NCI-H187 (cell line): ENCODE measurements around the gene LPAR5.

ENCODE experiments used
- DNase-seq, 2 experiments: peaks; one replicate each; lab custom pipeline; 2025; lab: John Stamatoyannopoulos, UW

The LPAR5 gene

GRCh38 chr12:6638305-6638704 lies 2.5 kb upstream of the LPAR5 start:
- no peak for DNase-seq

- DNase-seq: no peak
Measured at GRCh38 chr12:6635375-6635855, 344 bp downstream of the LPAR5 start.

GRCh38 chr12:6632026-6632983 lies 3.5 kb downstream of the LPAR5 start:
- no peak for DNase-seq

DNA sequence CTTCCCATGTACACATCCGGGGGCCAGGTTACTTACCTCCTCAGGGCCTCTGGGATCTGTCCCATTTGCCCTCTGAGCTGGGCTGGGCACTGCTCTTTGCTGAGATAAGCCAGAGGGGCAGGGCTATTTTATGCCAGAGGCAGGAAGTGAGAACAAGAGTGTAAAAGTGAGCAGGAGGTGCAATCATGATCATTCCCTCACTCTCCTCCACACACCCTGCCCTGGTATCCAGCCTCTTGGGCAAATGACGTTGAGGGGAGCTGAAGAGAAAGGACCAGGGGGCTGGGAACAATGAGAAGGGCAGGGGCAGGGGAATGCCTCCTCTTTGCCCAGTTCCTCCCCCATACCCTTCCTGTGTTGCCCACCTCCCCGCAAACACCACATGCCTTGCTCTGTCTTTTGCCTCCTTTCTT lies 4.2 kb downstream of the LPAR5 start:
- DNase-seq: no peak

DNA sequence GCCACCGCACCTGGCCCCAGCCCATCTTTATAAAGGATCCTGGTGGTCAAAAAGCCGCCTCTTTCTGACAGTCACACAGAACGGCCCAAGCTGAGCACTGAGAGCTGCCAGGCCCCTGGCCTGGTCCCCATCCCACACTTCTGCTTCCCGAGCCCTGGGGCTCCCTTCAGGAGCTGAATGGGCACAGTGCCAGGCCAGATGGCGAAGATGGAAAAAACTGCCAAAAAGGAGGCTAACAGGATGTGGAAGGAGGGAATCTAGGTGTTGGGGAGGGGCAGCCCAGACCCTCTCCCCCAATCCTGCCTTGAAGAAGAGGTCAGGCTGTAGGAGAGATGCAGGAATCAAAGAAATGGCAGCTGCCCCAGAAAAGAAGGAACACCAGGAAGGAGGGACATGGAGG lies 5.0 kb downstream of the LPAR5 start:
- no peak for DNase-seq

- no peak for DNase-seq
Measured at GRCh38 chr12:6627616-6628015, 8.1 kb downstream of the LPAR5 start.

GRCh38 chr12:6626654-6627283 lies 9.0 kb downstream of the LPAR5 start:
- DNase-seq: no peak

- no peak for DNase-seq
Measured at GRCh38 chr12:6620885-6621274, 14.9 kb downstream of the LPAR5 start.

DNA sequence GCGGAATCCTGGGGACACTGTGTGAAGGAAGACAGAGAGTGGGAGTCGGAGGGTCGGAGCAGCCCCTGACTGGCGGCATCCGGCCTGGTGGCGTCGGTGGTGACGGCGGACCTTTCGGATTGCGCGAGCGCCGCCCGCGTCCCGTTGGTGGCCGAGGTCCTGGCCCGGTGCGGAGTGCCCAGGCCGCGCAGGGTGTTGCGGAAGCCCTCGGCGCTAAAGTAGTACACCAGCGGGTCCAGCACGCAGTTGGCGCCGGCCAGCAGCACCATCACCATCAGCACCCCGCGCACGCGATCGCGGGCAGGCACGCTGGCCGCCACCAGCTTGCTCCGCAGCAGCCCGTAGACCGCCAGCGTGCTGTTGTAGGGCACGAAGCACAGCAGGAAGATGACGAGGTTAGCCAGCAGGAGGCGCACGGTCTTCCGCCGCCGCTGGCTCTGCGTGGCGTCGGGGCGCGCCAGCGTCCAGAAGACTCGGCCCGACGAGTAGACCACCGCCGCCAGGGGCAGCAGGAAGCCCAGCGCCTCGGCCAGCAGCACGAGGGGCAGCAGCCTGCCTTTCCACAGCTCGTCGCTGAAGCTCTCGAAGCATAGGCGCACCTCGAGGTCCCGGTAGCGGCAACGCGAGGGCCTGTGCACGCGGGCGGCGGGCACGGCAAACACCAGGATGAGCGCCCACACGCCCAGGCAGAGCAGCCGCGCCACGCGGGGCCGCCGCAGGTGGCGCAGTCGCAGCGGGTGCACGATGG lies 15.4 kb downstream of the LPAR5 start:
- DNase-seq: no peak

DNA sequence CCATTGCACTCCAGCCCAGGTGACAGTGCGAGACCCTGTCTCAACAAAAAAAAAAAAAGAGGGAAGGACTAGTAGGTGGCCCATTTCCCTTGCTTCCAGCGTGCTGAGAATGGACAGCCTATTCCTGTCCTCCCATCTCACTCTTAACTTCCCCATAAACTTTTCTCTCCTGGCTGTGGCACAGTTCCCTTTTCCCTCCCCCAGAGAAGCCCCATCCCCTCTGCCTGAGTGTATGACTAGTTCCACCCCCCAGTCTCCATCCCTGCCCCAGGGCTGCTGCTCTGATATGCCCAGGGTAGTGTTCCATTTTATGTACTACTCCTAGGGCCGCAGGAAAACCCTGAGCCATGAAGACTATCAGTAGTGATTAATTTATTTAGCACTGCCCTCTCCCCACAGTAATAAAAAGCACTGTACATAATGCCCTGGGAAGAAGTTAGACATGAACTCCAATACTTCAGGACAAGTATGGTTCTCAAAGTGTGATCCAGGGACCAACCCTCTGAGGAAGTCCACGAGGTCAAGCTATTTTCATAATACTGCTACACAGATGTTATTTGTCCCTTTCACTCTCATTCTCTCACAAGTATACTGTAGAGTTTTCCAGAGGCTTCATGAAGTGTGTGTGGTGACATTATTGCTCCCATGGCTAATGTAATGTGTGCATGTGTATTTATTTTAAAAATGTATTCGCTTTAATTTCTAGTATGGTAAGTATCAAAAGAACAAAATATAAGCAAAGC lies 17.1 kb downstream of the LPAR5 start:
- DNase-seq: no peak

- DNase-seq: no peak
Measured at GRCh38 chr12:6615802-6616201, 20.0 kb downstream of the LPAR5 start.

DNA sequence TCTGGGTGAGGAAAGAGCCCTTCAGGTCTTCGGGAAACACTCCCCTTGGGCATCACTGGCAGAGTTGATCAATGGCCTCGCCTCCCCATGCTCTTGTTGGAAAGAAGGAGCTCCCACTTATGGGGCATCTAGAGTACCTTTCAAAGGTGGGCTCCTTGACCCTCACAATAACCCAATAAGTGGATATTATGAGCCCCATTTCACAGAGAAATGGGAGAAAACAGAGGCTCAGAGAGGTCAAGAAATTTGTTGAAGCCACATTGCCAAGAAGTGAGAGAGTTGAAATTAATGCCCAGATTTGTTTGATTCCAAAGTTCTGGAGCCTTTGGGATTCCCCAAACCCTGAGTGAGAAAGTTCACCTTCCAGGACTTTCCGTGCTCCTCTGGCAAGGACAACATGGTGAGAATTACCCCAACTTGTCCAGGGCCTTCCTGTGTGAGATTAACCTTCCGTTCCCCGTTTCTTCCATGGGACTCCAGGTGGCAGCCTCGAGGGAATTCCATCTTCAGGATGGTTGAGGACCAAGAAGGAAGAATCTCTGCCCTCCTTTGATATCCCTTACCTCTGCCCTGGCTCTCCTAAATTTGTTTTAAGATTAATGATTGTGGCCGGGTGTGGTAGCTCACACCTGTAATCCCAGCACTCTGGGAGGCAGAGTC lies 21.1 kb downstream of the LPAR5 start:
- no peak for DNase-seq

DNA sequence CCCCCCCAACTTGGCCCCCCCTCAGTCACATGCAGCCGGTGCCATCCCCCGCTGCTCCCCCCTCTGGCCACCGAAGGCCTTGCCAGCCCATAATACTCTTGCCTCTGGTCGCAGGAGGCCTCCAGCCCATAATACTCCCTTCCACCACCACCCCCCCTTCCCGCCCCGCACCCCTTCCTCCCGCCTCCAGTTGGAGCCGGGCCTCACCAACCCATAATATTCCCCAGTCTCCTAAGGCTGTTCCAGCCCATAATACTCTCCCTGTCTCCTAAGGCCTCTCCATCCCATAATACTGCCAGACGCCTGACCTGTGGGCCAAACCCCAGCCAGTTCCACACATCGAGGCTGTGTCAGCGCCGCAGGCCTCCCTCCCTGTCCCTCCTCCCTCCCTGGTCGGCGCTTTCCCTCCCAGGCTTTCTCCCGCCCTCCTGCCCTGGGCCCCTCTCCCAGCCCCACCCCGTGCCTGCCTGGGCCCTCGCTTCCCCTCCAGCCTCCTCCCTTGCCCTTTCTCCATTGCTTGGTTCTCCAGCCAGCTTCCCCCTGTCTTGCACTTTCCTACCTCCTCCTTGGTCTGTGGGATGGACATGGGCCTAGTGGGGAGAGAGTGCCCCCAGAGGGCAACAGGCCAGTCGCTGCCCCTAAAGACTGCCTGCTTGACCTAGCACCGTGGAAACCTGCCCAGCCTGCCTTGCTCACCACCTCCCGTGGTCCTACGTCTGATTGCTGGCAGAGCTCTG lies 21.8 kb downstream of the LPAR5 start:
- DNase-seq: peak; percentile 92 to 93

DNA sequence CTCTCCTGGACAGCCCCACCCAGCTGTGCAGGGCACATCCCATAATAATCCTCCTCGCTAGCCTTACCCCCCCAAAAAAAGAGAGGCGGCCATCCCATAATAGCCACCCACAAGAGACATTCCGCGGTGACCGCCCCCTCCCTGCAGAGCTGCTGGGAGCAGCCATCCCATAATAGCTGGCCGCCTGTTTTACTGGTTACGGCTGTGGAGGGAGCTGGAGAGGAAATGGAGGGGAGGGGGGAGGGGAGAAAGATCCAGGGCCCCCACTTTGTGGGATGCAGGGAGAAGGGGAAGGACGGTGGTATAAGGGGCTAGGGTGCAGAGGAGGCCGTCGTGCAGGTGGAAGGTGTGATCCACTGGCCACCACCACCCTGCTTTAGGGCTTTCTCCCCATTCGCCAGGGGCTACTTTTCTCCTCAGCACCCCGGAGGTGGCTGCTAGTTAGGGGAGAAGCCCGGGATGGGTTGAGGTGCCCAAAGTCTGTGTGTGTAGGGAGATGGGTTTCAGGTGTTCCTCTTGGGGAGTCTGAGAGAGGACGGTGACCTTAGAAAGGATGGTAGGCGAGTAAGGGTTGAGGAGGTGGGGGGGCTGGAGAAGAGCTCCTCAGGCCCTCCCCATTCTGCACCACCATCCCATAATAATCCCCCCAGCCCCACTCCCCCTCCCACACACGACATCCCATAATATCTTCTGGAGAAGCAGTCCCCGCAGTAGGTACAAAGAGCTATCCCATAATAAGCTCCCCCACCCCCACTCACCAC lies 22.6 kb downstream of the LPAR5 start:
- peak; percentile 89 to 93 for DNase-seq

- DNase-seq: no peak
Measured at GRCh38 chr12:6612652-6613014, 23.1 kb downstream of the LPAR5 start.

- DNase-seq: no peak
Measured at GRCh38 chr12:6612247-6612646, 23.5 kb downstream of the LPAR5 start.

DNA sequence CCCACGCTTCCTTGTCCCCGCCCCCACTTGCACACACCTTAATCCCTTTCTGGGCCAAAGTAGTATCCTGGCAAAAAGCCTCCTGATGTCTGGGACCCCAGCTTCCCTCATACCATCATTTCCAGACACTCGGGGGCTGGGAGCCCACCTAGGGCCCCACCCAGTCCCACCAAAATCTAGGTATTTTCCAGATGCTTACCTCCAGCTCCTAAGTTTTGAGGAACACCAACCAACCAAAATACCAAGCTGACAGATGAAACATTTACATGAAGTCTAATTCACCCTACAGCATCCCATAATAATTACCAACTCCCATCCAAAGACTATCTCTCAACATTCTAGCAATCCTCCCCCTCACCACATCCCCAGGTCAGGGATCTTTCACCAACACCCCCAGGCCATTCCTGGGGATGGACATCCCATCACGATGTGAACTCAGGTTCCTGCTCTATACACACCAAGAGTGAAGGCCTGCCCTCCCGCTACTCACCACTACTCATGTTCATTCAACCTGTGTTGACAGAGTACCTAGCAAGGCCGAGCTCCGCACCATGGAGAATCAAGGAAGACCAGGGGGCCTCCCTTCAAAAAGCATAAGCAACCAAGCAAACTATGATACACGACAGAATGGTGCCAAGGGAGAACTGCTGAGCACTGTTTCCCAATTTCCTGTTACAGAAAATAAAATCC lies 27.0 kb downstream of the LPAR5 start:
- no peak for DNase-seq

DNA sequence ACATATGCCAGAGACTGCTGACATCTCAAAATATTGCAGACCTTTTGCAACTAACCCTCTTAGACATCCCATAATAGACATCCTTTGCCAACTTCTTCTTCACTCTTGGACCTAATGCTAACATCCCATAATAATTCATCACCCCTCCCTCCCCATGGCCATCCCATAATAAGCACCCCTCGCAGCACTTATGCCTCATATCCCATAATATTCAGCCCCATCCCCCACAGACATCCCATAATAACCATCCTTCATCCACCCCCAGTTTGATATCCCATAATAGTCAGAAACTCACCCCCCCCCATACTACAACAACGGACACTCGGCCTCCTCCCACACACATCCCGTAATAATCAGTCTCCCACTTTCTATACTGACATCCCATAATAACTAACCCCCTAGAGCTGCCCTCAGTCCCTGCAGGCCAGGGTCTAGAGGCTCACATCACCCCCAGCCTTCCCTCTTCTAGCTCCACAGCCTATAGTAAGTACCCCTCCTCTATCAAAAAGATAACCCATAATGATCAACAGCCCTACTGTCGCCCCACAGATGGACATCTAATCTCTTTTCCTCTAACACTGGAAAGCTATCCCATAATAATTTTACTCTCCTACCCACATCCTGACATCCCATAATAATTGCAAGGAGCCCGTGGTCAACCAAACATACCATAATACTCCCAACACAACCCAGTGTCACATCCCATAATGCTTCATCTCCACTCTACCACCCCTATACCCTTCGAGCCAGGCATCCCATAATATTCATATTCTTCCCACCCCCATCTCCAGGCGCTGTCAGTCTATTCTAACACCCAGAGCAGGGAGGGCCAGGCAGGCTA lies 27.8 kb downstream of the LPAR5 start:
- DNase-seq: peak; percentile 82 to 85
